ENCODE results near the gene PTPRT. TPM values are rescaled to one million over a fixed set of nuclear protein-coding genes. Genes with fewer than 3 reads are reported as not detected.

PTPRT gene
- total and polyA plus RNA-seq, 10 of the 15 experiments (the other 5 are each of a cell fraction or from before 2014, with no cell fraction given) = not detected

DNA sequence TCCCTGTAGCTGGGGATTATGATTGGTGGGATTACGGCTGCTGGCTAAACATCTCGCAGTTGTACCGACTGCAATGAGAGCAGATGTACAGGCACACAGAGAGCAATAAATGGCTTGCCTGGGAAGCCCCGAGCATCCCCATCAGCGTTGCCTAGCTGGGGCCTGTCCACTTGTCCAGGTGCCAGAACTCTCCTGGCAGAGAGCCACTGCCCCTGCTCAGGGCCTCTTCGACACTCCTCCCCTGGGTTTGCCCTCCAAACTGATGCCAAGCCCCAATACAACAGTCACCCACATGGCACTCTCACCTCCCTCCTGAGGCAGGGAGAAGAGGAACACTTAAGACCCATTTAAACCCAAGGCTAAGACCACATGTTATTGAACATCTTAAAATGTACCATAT lies 715.1 kb downstream of the PTPRT start:
- H3K9me3 ChIP-seq (replicated peaks; ENCODE audit: control insufficient read depth, insufficient read depth, low read length) = no peaks in the 10 kb centered on the region
- H3K4me2 ChIP-seq (ENCODE audit: control insufficient read depth, insufficient read depth) = no peak overlapping the region
- H3K9ac ChIP-seq (ENCODE audit: control insufficient read depth, insufficient read depth, low read length) = no peak overlapping the region
- H3K4me1 ChIP-seq (ENCODE audit: control insufficient read depth, insufficient read depth, low read length) = no peaks in the 10 kb centered on the region
- ATAC-seq (no peak), DNase-seq (ENCODE audit: low read depth, low spot score) (no peak), FAIRE-seq (no peak)
- H3K79me2 ChIP-seq (ENCODE audit: control insufficient read depth, insufficient read depth, low read length) = no peaks in the 10 kb centered on the region
- ChIA-PET CTCF (interaction anchor here (1.0 kb wide), 1 partner anchor 9 kb away, joined by 3 read pairs; no protein-coding TSS in a partner anchor), POLR2A (no interaction called here), RAD21 (ENCODE audit: unreplicated experiment) (no interaction called here), SMC1A (ENCODE audit: uncharacterized antibody, unreplicated experiment) (no interaction called here)
- H3K27me3 ChIP-seq (replicated peaks in 1 of 2; ENCODE audit: control insufficient read depth in 2 of 2, insufficient read depth in 2 of 2, low read length in 1 of 2) = no peaks in the 10 kb centered on the region; a peak in 3 of 4 replicates
- no TSS peak for BruUV-seq (replicated peaks)
- no peaks in the 10 kb centered on the region for H3K36me3 ChIP-seq (ENCODE audit: control insufficient read depth in 2 of 2, insufficient read depth in 2 of 2, low read length in 1 of 2)
- H3K27ac ChIP-seq (ENCODE audit: control insufficient read depth, insufficient read depth) = no peak overlapping the region
- intact Hi-C loops (cut with micrococcal nuclease; ENCODE audit: unreplicated experiment) = no loop called here
- H4K20me1 ChIP-seq (ENCODE audit: control insufficient read depth, insufficient read depth) = no peaks in the 10 kb centered on the region
- 50% methylated on average over 6 of the region's 6 CpGs for WGBS (ENCODE audit: insufficient coverage, insufficient replicate concordance, low lambda C conversion rate, missing lambda C conversion rate)
- no peak overlapping the region for H2AFZ ChIP-seq (ENCODE audit: control insufficient read depth, low read depth, low read length)
- H3K4me3 ChIP-seq = no peak overlapping the region
- in situ Hi-C loops (cut with MboI) = no loop called here
- TF ChIP-seq, protein P1, sequence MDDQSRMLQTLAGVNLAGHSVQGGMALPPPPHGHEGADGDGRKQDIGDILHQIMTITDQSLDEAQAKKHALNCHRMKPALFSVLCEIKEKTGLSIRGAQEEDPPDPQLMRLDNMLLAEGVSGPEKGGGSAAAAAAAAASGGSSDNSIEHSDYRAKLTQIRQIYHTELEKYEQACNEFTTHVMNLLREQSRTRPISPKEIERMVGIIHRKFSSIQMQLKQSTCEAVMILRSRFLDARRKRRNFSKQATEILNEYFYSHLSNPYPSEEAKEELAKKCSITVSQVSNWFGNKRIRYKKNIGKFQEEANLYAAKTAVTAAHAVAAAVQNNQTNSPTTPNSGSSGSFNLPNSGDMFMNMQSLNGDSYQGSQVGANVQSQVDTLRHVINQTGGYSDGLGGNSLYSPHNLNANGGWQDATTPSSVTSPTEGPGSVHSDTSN (IDR thresholded peaks at IDR 0.05; ENCODE audit: insufficient replicate concordance, low read depth, low read length) = no peak
- TF ChIP-seq, protein P2, sequence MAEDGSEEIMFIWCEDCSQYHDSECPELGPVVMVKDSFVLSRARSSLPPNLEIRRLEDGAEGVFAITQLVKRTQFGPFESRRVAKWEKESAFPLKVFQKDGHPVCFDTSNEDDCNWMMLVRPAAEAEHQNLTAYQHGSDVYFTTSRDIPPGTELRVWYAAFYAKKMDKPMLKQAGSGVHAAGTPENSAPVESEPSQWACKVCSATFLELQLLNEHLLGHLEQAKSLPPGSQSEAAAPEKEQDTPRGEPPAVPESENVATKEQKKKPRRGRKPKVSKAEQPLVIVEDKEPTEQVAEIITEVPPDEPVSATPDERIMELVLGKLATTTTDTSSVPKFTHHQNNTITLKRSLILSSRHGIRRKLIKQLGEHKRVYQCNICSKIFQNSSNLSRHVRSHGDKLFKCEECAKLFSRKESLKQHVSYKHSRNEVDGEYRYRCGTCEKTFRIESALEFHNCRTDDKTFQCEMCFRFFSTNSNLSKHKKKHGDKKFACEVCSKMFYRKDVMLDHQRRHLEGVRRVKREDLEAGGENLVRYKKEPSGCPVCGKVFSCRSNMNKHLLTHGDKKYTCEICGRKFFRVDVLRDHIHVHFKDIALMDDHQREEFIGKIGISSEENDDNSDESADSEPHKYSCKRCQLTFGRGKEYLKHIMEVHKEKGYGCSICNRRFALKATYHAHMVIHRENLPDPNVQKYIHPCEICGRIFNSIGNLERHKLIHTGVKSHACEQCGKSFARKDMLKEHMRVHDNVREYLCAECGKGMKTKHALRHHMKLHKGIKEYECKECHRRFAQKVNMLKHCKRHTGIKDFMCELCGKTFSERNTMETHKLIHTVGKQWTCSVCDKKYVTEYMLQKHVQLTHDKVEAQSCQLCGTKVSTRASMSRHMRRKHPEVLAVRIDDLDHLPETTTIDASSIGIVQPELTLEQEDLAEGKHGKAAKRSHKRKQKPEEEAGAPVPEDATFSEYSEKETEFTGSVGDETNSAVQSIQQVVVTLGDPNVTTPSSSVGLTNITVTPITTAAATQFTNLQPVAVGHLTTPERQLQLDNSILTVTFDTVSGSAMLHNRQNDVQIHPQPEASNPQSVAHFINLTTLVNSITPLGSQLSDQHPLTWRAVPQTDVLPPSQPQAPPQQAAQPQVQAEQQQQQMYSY (CRISPR knock-in tag; IDR thresholded peaks at IDR 0.05) = no peak
- no peak for TF ChIP-seq RFX5 (IDR thresholded peaks at IDR 0.05; ENCODE audit: low read depth, low read length)
- TF ChIP-seq, protein P3, sequence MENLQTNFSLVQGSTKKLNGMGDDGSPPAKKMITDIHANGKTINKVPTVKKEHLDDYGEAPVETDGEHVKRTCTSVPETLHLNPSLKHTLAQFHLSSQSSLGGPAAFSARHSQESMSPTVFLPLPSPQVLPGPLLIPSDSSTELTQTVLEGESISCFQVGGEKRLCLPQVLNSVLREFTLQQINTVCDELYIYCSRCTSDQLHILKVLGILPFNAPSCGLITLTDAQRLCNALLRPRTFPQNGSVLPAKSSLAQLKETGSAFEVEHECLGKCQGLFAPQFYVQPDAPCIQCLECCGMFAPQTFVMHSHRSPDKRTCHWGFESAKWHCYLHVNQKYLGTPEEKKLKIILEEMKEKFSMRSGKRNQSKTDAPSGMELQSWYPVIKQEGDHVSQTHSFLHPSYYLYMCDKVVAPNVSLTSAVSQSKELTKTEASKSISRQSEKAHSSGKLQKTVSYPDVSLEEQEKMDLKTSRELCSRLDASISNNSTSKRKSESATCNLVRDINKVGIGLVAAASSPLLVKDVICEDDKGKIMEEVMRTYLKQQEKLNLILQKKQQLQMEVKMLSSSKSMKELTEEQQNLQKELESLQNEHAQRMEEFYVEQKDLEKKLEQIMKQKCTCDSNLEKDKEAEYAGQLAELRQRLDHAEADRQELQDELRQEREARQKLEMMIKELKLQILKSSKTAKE (IDR thresholded peaks at IDR 0.05; ENCODE audit: low read depth, poor library complexity, severe bottlenecking) = no peak
- no peak for TF ChIP-seq KDM1A (IDR thresholded peaks at IDR 0.05; ENCODE audit: borderline replicate concordance)
- TF ChIP-seq, protein P4, sequence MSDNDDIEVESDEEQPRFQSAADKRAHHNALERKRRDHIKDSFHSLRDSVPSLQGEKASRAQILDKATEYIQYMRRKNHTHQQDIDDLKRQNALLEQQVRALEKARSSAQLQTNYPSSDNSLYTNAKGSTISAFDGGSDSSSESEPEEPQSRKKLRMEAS (IDR thresholded peaks at IDR 0.05; ENCODE audit: low read depth, low read length) = no peak
- TF ChIP-seq, protein P5, sequence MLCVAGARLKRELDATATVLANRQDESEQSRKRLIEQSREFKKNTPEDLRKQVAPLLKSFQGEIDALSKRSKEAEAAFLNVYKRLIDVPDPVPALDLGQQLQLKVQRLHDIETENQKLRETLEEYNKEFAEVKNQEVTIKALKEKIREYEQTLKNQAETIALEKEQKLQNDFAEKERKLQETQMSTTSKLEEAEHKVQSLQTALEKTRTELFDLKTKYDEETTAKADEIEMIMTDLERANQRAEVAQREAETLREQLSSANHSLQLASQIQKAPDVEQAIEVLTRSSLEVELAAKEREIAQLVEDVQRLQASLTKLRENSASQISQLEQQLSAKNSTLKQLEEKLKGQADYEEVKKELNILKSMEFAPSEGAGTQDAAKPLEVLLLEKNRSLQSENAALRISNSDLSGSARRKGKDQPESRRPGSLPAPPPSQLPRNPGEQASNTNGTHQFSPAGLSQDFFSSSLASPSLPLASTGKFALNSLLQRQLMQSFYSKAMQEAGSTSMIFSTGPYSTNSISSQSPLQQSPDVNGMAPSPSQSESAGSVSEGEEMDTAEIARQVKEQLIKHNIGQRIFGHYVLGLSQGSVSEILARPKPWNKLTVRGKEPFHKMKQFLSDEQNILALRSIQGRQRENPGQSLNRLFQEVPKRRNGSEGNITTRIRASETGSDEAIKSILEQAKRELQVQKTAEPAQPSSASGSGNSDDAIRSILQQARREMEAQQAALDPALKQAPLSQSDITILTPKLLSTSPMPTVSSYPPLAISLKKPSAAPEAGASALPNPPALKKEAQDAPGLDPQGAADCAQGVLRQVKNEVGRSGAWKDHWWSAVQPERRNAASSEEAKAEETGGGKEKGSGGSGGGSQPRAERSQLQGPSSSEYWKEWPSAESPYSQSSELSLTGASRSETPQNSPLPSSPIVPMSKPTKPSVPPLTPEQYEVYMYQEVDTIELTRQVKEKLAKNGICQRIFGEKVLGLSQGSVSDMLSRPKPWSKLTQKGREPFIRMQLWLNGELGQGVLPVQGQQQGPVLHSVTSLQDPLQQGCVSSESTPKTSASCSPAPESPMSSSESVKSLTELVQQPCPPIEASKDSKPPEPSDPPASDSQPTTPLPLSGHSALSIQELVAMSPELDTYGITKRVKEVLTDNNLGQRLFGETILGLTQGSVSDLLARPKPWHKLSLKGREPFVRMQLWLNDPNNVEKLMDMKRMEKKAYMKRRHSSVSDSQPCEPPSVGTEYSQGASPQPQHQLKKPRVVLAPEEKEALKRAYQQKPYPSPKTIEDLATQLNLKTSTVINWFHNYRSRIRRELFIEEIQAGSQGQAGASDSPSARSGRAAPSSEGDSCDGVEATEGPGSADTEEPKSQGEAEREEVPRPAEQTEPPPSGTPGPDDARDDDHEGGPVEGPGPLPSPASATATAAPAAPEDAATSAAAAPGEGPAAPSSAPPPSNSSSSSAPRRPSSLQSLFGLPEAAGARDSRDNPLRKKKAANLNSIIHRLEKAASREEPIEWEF (IDR thresholded peaks at IDR 0.05; ENCODE audit: insufficient replicate concordance, low read depth, low read length) = no peak
- no peak for TF ChIP-seq CBX5 (IDR thresholded peaks at IDR 0.05; ENCODE audit: low read depth)
- TF ChIP-seq ZNF384 (IDR thresholded peaks at IDR 0.05; ENCODE audit: borderline replicate concordance, low read depth, low read length) = no peak
- TF ChIP-seq RBBP5 (conservative IDR thresholded peaks at IDR 0.05) = no peak
- no peak for TF ChIP-seq CBX3 (IDR thresholded peaks at IDR 0.05; ENCODE audit: borderline replicate concordance, low read depth)
- no peak for TF ChIP-seq MEF2A (IDR thresholded peaks at IDR 0.05; ENCODE audit: insufficient read depth, low read depth, low read length)
